Renal cortical epithelial cell (primary cell): Measurements from ENCODE around the gene PITPNC1. TPM values are rescaled to one million over a fixed set of nuclear protein-coding genes. Genes with fewer than 3 reads are reported as not detected.
A peak's percentile ranks its signal among the peaks of the same experiment; 100 is the strongest.
"Not testable (repeated sequence)": the region's sequence is repeated elsewhere in the genome, so short reads cannot be mapped to it uniquely, and the experiment has no call there.

ENCODE experiments used
- DNase-seq: peaks from one replicate; pipeline ENCODE4 v3.0.0-alpha.2; 2011; ENCODE audit warnings: low read depth
- total RNA-seq: library from RNA; depleted of rRNA; stranded (reverse); fragments of >200 nt; gene quantifications from 2 replicates; pipeline ENCODE4 v1.2.3, GENCODE V29; 2014

PITPNC1 gene
- 7.3 and 9.6 TPM in 2 replicates for total RNA-seq

- peak; percentile 55 for DNase-seq
Observed at GRCh38 chr17:67376737-67377487, at the start of gene PITPNC1. TSS of gene PITPNC1 (plus strand) at chr17:67377281.

GRCh38 chr17:67328026-67328425, 49.1 kb upstream of the PITPNC1 start:
- DNase-seq = no peak

GRCh38 chr17:67331381-67332161, 45.5 kb upstream of the PITPNC1 start:
- DNase-seq = not testable (repeated sequence)

GRCh38 chr17:67332162-67332508, 44.9 kb upstream of the PITPNC1 start:
- not testable (repeated sequence) for DNase-seq

- DNase-seq = no peak
Observed at GRCh38 chr17:67335245-67335835, 41.7 kb upstream of the PITPNC1 start.

GRCh38 chr17:67336859-67337258, 40.2 kb upstream of the PITPNC1 start:
- DNase-seq = no peak

GRCh38 chr17:67338353-67338752, 38.7 kb upstream of the PITPNC1 start:
- not testable (repeated sequence) for DNase-seq

- no peak for DNase-seq
Observed at GRCh38 chr17:67343237-67343636, 33.8 kb upstream of the PITPNC1 start.

- DNase-seq = no peak
Observed at GRCh38 chr17:67347826-67348225, 29.3 kb upstream of the PITPNC1 start.

- DNase-seq = no peak
Observed at GRCh38 chr17:67349420-67349819, 27.7 kb upstream of the PITPNC1 start.

- DNase-seq = no peak
Observed at GRCh38 chr17:67353161-67353560, 23.9 kb upstream of the PITPNC1 start.

GRCh38 chr17:67353929-67354574, 23.0 kb upstream of the PITPNC1 start:
- no peak for DNase-seq

GRCh38 chr17:67358612-67359011, 18.5 kb upstream of the PITPNC1 start:
- DNase-seq = no peak

- DNase-seq = no peak
Observed at GRCh38 chr17:67359960-67360791, 16.9 kb upstream of the PITPNC1 start.

- peak; percentile 57 for DNase-seq
Observed at GRCh38 chr17:67360880-67361279, 16.2 kb upstream of the PITPNC1 start.

GRCh38 chr17:67362173-67362572, 14.9 kb upstream of the PITPNC1 start:
- DNase-seq = no peak

- no peak for DNase-seq
Observed at GRCh38 chr17:67364847-67365737, 12.0 kb upstream of the PITPNC1 start.

- peak; percentile 62 for DNase-seq
Observed at GRCh38 chr17:67365738-67366192, 11.3 kb upstream of the PITPNC1 start.

GRCh38 chr17:67366193-67367157, 10.6 kb upstream of the PITPNC1 start, which contains the start of gene PSMD12:
TSS of gene PSMD12 (minus strand) at chr17:67366577. CDS start at chr17:67366519, 58 bp downstream.
- DNase-seq = peak; percentile 55
